NOMO-1 (cell line): ENCODE data around the gene CSTF2T.
"Not testable (repeated sequence)": the region's sequence is repeated elsewhere in the genome, so short reads cannot be mapped to it uniquely, and the experiment has no call there.

Source experiments
- DNase-seq, 2 experiments: peaks; one replicate each; lab custom pipeline; 2025; ENCODE audit not compliant: unreplicated experiment in 2 of 2; lab: John Stamatoyannopoulos, UW

The CSTF2T gene

GRCh38 chr10:51699145-51699474, 285 bp downstream of the CSTF2T start:
- no peak for DNase-seq

- DNase-seq = no peak
Observed at GRCh38 chr10:51698473-51699063, 827 bp downstream of the CSTF2T start.

GRCh38 chr10:51696251-51696650, 3.1 kb downstream of the CSTF2T start:
- no peak for DNase-seq

- no peak for DNase-seq
Observed at GRCh38 chr10:51694086-51694768, 5.2 kb downstream of the CSTF2T start.

- DNase-seq = no peak
Observed at GRCh38 chr10:51691135-51691534, 8.3 kb downstream of the CSTF2T start.

- DNase-seq = no peak
Observed at GRCh38 chr10:51689536-51689935, 9.9 kb downstream of the CSTF2T start.

- DNase-seq = not testable (repeated sequence)
Observed at GRCh38 chr10:51688826-51689225, 10.6 kb downstream of the CSTF2T start.

GRCh38 chr10:51687296-51687695, 12.1 kb downstream of the CSTF2T start:
- no peak for DNase-seq

GRCh38 chr10:51685768-51686167, 13.6 kb downstream of the CSTF2T start:
- no peak for DNase-seq

- DNase-seq = no peak
Observed at GRCh38 chr10:51683031-51683691, 16.2 kb downstream of the CSTF2T start.

GRCh38 chr10:51679841-51680240, 19.6 kb downstream of the CSTF2T start:
- DNase-seq = no peak

- DNase-seq = no peak
Observed at GRCh38 chr10:51675088-51675487, 24.3 kb downstream of the CSTF2T start.

- DNase-seq = no peak
Observed at GRCh38 chr10:51672039-51672535, 27.3 kb downstream of the CSTF2T start.

- no peak for DNase-seq
Observed at GRCh38 chr10:51669041-51669440, 30.4 kb downstream of the CSTF2T start.

- no peak for DNase-seq
Observed at GRCh38 chr10:51668336-51668689, 31.1 kb downstream of the CSTF2T start.

GRCh38 chr10:51667678-51668335, 31.6 kb downstream of the CSTF2T start:
- no peak for DNase-seq

- no peak for DNase-seq
Observed at GRCh38 chr10:51666456-51666855, 32.9 kb downstream of the CSTF2T start.

- no peak for DNase-seq
Observed at GRCh38 chr10:51663086-51663485, 36.3 kb downstream of the CSTF2T start.

GRCh38 chr10:51659344-51659743, 40.1 kb downstream of the CSTF2T start:
- no peak for DNase-seq

- DNase-seq = no peak
Observed at GRCh38 chr10:51658000-51658399, 41.4 kb downstream of the CSTF2T start.

GRCh38 chr10:51656503-51656902, 42.9 kb downstream of the CSTF2T start:
- DNase-seq = no peak

- no peak for DNase-seq
Observed at GRCh38 chr10:51654918-51655317, 44.5 kb downstream of the CSTF2T start.
